SK-N-SH treated with all-trans-retinoic acid at 6 μM for 48 hours (cell line): ENCODE data around the gene TLE1.

Experiments
- OSR1 ChIP-seq: fragments of 250-450 bp; sonication (Bioruptor Pico); IDR thresholded peaks from 2 replicates; pipeline ENCODE4 v1.8.0; 2022; ENCODE audit warnings: moderate library complexity, mild to moderate bottlenecking, inconsistent platforms
- SNAI2 ChIP-seq: fragments of 250-450 bp; sonication (Bioruptor Pico); IDR thresholded peaks from 2 replicates; pipeline ENCODE4 v1.5.0; 2020; ENCODE audit warnings: mild to moderate bottlenecking, moderate library complexity
- ZC3H10 ChIP-seq: fragments of 250-450 bp; sonication (Bioruptor Pico); IDR thresholded peaks from 2 replicates; pipeline ENCODE4 v1.5.1; 2021; ENCODE audit warnings: mild to moderate bottlenecking, moderate library complexity
- ZNF70 ChIP-seq: fragments of 450-650 bp; formaldehyde crosslinking; IDR thresholded peaks from 2 replicates; pipeline ENCODE4 v1.5.0; 2020; ENCODE audit warnings: mild to moderate bottlenecking, moderate library complexity
- TF ChIP-seq, protein P1 (sequence below): fragments of 250-450 bp; sonication (Bioruptor Pico); IDR thresholded peaks from 2 replicates; pipeline ENCODE4 v1.8.0; 2020; ENCODE audit warnings: mild to moderate bottlenecking, moderate library complexity, borderline replicate concordance

DNA sequence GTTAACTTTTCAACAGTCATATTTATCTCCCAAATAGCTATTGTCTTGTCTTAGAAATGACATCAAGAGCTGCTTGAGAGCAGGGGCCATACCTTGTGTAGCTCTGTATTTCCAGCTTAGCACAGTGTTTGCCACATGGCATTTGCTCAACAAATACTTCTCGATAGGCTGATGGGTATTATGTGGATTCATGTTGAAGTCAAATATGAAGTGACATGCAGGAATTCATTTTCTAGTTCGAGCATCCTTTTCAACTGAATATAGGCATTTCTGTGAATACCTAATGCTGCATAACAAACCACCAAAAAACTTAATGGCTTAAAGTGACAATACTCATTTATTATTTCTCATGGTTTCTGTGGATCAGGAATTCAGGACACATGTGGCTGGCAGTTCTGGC is 125.6 kb downstream of the TLE1 start:
- TF ChIP-seq, protein P1, sequence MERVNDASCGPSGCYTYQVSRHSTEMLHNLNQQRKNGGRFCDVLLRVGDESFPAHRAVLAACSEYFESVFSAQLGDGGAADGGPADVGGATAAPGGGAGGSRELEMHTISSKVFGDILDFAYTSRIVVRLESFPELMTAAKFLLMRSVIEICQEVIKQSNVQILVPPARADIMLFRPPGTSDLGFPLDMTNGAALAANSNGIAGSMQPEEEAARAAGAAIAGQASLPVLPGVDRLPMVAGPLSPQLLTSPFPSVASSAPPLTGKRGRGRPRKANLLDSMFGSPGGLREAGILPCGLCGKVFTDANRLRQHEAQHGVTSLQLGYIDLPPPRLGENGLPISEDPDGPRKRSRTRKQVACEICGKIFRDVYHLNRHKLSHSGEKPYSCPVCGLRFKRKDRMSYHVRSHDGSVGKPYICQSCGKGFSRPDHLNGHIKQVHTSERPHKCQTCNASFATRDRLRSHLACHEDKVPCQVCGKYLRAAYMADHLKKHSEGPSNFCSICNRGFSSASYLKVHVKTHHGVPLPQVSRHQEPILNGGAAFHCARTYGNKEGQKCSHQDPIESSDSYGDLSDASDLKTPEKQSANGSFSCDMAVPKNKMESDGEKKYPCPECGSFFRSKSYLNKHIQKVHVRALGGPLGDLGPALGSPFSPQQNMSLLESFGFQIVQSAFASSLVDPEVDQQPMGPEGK (CRISPR knock-in tag) = no peak
- TF ChIP-seq ZNF70 (CRISPR knock-in tag) = no peak
- no peak for TF ChIP-seq OSR1
- no peak for TF ChIP-seq ZC3H10 (CRISPR knock-in tag)
- TF ChIP-seq SNAI2 (CRISPR knock-in tag) = no peak
